GM18951 (cell line): Measurements from ENCODE around the gene PABPN1L.

Experiments
- POLR2A ChIP-seq: IDR thresholded peaks from 4 replicates; pipeline ENCODE4 v1.6.1; 2011; ENCODE audit warnings: mild to moderate bottlenecking; ENCODE audit not compliant: insufficient read length, insufficient read depth; ENCODE audit errors: extremely low read depth
- in situ Hi-C: fragments of 300-500 bp; cut with MboI; formaldehyde crosslinking; loops from one replicate; pipeline ENCODE4 v1.12.0; 2022; ENCODE audit warnings: low sequenced_read_pairs, mixed read lengths, inconsistent platforms; ENCODE audit not compliant: unreplicated experiment

Gene PABPN1L

DNA sequence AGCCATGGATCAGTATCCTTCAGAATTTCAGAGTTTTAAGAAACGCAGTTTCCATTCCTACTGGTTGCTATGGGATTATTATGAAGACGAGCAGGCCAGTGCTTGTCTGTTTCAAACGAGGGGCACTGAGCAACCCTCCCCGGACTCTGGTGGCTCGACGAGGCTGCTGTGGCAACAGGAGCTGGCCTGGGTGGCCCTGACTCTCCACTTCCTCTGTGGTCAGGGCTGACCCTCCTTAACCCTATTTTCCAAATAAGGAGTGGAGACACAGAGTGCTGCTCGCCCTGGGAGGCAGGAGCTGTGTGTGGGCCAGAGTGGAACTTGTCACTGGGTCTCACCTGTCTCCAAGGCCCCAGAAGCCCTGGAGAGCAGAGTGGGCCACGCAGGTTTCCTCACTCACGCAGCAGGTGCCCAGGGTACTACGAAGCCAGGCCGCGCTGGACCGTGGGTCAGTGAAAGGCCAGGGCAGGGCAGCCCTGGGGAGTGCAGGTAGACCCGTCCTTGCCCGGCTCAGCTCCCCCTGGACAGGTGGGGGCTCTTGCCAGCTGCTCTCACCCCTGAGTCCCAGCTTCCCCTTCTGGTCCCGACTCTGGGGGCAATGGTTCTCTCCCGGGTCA, 13.0 kb downstream of the PABPN1L start:
- in situ Hi-C loops = no loop called here
- TF ChIP-seq POLR2A = no peak

GRCh38 chr16:88851616-88852015, 14.8 kb downstream of the PABPN1L start:
- no peak for TF ChIP-seq POLR2A
- in situ Hi-C loops = no loop called here

- in situ Hi-C loops = no loop called here
- TF ChIP-seq POLR2A = no peak
These were observed 15.8 kb downstream of the PABPN1L start for GRCh38 chr16:88850531-88851199.

DNA sequence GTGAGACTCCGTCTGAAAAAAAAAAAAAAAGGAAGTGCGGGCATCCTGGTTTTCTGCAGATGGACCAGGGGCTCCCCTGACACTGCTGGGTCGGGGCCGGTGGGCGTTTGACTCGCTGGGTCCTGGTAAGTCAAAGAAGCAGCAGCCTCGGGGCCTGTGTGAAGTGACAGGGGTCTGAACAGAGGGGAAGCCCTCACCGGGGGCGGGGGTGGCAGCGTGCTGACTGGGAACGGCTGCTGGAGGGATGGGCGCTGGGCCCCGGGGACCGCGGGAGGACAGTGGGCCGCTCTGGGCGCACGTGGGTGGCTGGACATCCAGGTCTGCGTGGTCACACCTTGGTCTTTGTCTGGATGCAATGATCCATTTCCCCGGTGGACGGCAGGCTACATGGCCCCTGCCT, 17.9 kb downstream of the PABPN1L start:
- TF ChIP-seq POLR2A = no peak
- in situ Hi-C loops = no loop called here

- in situ Hi-C loops = no loop called here
These were observed 18.8 kb downstream of the PABPN1L start for GRCh38 chr16:88847654-88848053.

DNA sequence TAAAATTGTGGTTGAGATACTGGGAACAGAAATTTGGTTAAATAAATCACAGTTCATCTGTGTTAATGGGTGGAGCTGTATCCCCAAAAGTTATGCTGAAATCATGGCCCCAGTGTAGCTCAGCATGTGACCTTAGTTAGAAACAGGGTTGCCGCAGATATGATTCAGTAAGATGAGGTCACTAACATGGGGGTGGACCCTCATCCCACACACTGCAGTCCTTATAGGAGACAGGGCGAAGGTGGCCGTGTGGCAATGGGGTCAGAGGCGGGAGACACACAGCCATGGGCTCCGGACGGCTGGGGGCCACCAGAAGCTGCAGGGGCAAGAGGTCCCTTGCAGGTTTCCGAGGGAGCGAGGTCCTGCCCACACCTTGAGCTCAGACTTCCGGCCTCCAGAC, 20.4 kb downstream of the PABPN1L start:
- in situ Hi-C loops = no loop called here
- TF ChIP-seq POLR2A = no peak

More at GRCh38 chr16:88847654-88848053, 18.8 kb downstream of the PABPN1L start:
- TF ChIP-seq POLR2A = no peak

DNA sequence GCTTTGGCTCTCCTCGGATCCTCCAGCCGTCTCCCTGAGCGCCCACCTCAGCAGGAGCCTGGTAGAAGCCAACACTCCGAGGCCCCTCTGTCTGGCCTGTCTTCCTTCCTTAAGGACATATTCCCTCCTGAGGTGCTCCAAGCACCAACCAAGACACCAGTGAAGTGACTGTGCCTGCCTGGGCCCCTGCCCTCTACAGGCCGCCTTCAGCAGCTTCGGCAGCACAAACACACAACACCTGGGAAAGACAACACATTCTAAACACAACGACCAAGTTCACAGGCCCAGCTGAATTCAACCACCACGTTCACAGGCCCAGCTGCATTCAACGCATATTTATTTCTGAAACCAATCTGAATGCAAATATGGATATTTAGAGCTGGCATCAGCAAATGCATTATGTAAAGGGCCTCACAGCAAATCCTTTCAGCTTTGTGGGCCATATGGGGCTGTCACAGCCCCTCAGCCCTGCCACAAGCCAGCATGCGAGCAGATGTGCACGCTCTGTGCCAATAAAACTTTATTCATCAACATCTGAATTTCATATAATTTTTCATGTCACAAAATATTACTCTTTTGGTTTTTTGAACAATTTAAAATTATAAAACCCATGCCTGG, 21.9 kb downstream of the PABPN1L start:
- in situ Hi-C loops = no loop called here
- no peak for TF ChIP-seq POLR2A

GRCh38 chr16:88843256-88843655, 23.2 kb downstream of the PABPN1L start:
- no peak for TF ChIP-seq POLR2A
- in situ Hi-C loops = no loop called here

DNA sequence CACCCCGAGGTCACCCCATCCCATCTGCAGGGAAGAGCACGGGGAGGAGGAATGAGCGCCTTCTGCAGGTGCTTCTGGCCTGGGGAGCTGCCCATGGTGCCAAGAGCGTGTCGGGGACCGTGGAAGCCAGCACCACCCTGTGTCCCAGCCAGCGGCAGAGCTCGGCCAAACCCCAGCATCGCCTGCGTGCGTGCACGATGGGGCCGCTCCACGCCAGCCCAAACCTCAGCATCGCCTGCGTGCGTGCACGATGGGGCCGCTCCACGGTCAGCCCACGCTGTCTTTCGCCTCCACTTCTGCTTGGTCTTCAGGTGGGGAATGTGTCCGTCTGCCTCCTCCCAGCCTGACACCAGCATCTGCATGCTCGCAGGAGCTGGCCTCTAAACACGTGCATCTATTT, 23.7 kb downstream of the PABPN1L start:
- TF ChIP-seq POLR2A = no peak
- in situ Hi-C loops = no loop called here

DNA sequence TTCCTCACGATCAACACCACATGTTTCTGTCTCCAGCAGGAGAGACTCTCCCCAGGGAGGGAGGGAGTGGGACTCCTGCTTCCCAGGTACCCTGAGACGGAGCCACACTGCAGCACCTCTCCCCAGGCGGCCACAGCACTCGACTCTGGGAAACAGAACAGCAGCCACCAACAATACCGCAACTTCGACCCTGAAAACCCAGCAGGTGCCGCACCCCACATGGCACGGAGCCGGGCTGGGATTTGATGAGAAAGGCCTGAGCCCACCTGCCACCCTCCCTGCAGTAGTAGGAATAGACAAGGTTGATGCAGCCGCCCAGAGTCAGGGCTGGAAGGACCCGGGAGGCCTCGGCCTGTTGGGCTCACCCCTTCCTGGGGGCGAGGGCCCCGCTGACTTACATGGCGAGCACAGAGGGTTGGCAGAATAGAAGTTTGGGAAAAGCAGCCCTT, 24.1 kb downstream of the PABPN1L start:
- TF ChIP-seq POLR2A = no peak
- in situ Hi-C loops = no loop called here

DNA sequence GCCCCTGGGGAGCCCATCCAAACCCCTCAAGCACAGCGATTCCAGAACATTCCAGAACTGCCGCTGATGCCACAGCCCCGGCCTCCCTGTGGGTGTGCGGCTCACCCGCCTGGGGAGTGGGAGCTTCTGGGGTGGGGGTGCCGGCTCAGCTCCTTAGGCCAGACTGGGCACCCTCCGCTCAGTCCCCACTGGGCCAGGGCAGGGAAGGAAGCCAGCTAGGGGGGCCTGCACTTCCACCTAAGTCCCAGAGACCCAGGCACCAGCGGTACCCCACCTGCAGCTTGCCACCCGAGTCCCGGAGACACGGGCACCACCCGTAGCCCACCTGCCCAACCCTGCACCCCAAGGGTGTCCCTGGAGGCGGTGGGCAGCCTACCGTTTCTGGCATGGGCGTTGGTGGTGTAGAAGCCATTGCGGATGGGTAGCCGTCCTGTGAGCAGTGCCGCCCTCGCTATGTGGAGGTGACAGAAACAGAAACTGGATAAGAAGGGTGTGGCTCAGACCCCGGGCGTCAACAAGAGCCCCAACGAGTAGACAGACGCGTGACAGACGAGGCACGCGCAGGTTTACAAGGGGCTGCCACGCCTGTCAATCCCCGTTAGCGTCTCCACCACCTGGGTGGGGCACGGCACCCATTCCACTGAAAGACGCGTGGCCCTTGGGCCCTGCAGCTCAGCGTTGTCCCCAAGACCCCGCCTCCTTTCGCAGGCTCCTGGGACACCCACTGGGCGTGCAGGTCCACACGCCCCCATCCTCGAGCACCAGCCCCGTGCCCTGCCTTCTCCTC, 24.7 kb downstream of the PABPN1L start:
- in situ Hi-C loops = no loop called here
- no peak for TF ChIP-seq POLR2A

DNA sequence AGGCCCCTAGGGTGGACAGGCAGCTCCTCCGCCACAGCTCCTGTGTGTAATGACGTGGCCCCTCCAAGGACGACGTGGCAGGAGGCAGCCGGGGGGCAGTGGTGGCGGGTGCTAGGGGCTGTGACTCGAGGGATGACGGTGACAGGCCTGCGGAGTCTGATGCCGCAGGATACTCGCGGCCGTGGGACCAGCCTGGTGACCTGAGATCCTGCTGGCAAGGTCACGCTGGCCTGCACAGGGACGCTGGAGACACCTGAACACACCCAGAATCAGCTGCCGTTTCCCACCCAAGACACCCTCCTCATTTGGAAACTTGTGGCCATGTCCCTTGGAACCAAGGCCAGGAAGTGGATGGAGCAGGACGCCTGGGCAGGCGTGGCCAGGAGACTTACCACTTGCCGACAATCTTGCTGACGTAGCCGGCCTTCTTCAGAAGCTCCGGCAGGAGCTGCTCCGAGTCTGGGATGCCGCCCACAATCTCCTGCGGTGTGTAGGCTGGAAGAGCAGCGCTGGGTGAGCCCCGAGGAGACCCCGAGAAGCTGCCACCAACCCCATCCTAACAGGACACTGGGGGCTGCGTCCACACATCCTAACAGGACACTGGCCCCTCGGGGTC, 25.8 kb downstream of the PABPN1L start:
- in situ Hi-C loops = no loop called here
- no peak for TF ChIP-seq POLR2A
